IPS-15b (cell line): ENCODE data around the gene EPB41L3.

Experiments
- H3K27me3 ChIP-seq: one replicate; pipeline ENCODE4 v1.6.1; 2013; ENCODE audit warnings: low read length; ENCODE audit not compliant: control insufficient read depth, insufficient read depth
- H3K36me3 ChIP-seq: one replicate; pipeline ENCODE4 v1.6.1; 2013; ENCODE audit warnings: low read length; ENCODE audit not compliant: control insufficient read depth, insufficient read depth
- H3K4me1 ChIP-seq: one replicate; pipeline ENCODE4 v1.6.1; 2013; ENCODE audit warnings: mild to moderate bottlenecking, low read length; ENCODE audit not compliant: control insufficient read depth, insufficient read depth
- H3K4me3 ChIP-seq: one replicate; pipeline ENCODE4 v1.5.1; 2013; ENCODE audit warnings: low read depth, low read length
- H3K9ac ChIP-seq: one replicate; pipeline ENCODE4 v1.6.1; 2013; ENCODE audit warnings: low read depth, mild to moderate bottlenecking, low read length
- H3K9me3 ChIP-seq: one replicate; pipeline ENCODE4 v1.6.1; 2013; ENCODE audit warnings: mild to moderate bottlenecking, low read length; ENCODE audit not compliant: control insufficient read depth, insufficient read depth

Gene EPB41L3

GRCh38 chr18:5556310-5556974 is 12.6 kb upstream of the EPB41L3 start:
- Histone ChIP-seq H3K9me3 (no peaks in the 10 kb centered on the region), H3K4me3 (no peak overlapping the region), H3K4me1 (no peaks in the 10 kb centered on the region), H3K27me3 (no peaks in the 10 kb centered on the region), H3K36me3 (no peaks in the 10 kb centered on the region), H3K9ac (no peak overlapping the region)

GRCh38 chr18:5554629-5555028 is 10.8 kb upstream of the EPB41L3 start:
- Histone ChIP-seq H3K9ac (no peak overlapping the region), H3K9me3 (no peaks in the 10 kb centered on the region), H3K27me3 (no peaks in the 10 kb centered on the region), H3K4me3 (no peak overlapping the region), H3K4me1 (no peaks in the 10 kb centered on the region), H3K36me3 (no peaks in the 10 kb centered on the region)

- no peak overlapping the region for H3K9ac ChIP-seq
- no peak overlapping the region for H3K4me3 ChIP-seq
- peaks cover 4% of the 10 kb centered on the region for H3K4me1 ChIP-seq
- H3K9me3 ChIP-seq: no peaks in the 10 kb centered on the region
- H3K27me3 ChIP-seq: peaks cover 19% of the 10 kb centered on the region
- no peaks in the 10 kb centered on the region for H3K36me3 ChIP-seq
These were observed 2.9 kb upstream of the EPB41L3 start for GRCh38 chr18:5546660-5547059.

- H3K4me1 ChIP-seq: peaks cover 8% of the 10 kb centered on the region
- H3K4me3 ChIP-seq: peak overlapping the region; percentile 73
- no peaks in the 10 kb centered on the region for H3K9me3 ChIP-seq
- no peaks in the 10 kb centered on the region for H3K36me3 ChIP-seq
- H3K27me3 ChIP-seq: peaks cover 19% of the 10 kb centered on the region
- no peak overlapping the region for H3K9ac ChIP-seq
These were observed 639 bp downstream of the EPB41L3 start for GRCh38 chr18:5543036-5543680.

GRCh38 chr18:5542515-5543035 is 1.2 kb downstream of the EPB41L3 start:
- H3K27me3 ChIP-seq: peaks cover 19% of the 10 kb centered on the region
- peak overlapping the region; percentile 73 for H3K4me3 ChIP-seq
- no peaks in the 10 kb centered on the region for H3K36me3 ChIP-seq
- H3K4me1 ChIP-seq: peaks cover 8% of the 10 kb centered on the region
- no peaks in the 10 kb centered on the region for H3K9me3 ChIP-seq
- no peak overlapping the region for H3K9ac ChIP-seq

- H3K9me3 ChIP-seq: no peaks in the 10 kb centered on the region
- H3K9ac ChIP-seq: no peak overlapping the region
- H3K4me3 ChIP-seq: peak overlapping the region; percentile 73
- H3K27me3 ChIP-seq: peaks cover 19% of the 10 kb centered on the region
- H3K36me3 ChIP-seq: no peaks in the 10 kb centered on the region
- H3K4me1 ChIP-seq: peaks cover 8% of the 10 kb centered on the region
These were observed 2.2 kb downstream of the EPB41L3 start for GRCh38 chr18:5541644-5542043.

GRCh38 chr18:5539391-5539790 is 4.4 kb downstream of the EPB41L3 start:
- H3K27me3 ChIP-seq: peaks cover 8% of the 10 kb centered on the region

GRCh38 chr18:5538544-5538943 is 5.3 kb downstream of the EPB41L3 start:
- Histone ChIP-seq H3K36me3 (no peaks in the 10 kb centered on the region), H3K4me1 (peaks cover 8% of the 10 kb centered on the region)

More at GRCh38 chr18:5539391-5539790, 4.4 kb downstream of the EPB41L3 start:
- Histone ChIP-seq H3K9me3 (no peaks in the 10 kb centered on the region), H3K9ac (no peak overlapping the region), H3K36me3 (no peaks in the 10 kb centered on the region), H3K4me3 (no peak overlapping the region), H3K4me1 (peaks cover 8% of the 10 kb centered on the region)

GRCh38 chr18:5537860-5538259 is 5.9 kb downstream of the EPB41L3 start:
- Histone ChIP-seq H3K4me1 (peaks cover 8% of the 10 kb centered on the region), H3K4me3 (no peak overlapping the region), H3K9ac (no peak overlapping the region), H3K36me3 (no peaks in the 10 kb centered on the region), H3K27me3 (peaks cover 5% of the 10 kb centered on the region), H3K9me3 (no peaks in the 10 kb centered on the region)

More at GRCh38 chr18:5538544-5538943, 5.3 kb downstream of the EPB41L3 start:
- Histone ChIP-seq H3K27me3 (peaks cover 5% of the 10 kb centered on the region), H3K4me3 (no peak overlapping the region), H3K9me3 (no peaks in the 10 kb centered on the region), H3K9ac (no peak overlapping the region)

GRCh38 chr18:5534845-5535244 is 9.0 kb downstream of the EPB41L3 start:
- Histone ChIP-seq H3K9ac (no peak overlapping the region), H3K4me3 (no peak overlapping the region), H3K4me1 (peaks cover 4% of the 10 kb centered on the region), H3K9me3 (no peaks in the 10 kb centered on the region), H3K36me3 (no peaks in the 10 kb centered on the region), H3K27me3 (no peaks in the 10 kb centered on the region)

- Histone ChIP-seq H3K36me3 (no peaks in the 10 kb centered on the region), H3K9ac (no peak overlapping the region), H3K27me3 (no peaks in the 10 kb centered on the region), H3K4me1 (no peaks in the 10 kb centered on the region), H3K4me3 (no peak overlapping the region), H3K9me3 (no peaks in the 10 kb centered on the region)
These were observed 11.7 kb downstream of the EPB41L3 start for GRCh38 chr18:5532066-5532465.

GRCh38 chr18:5530629-5531178 is 13.1 kb downstream of the EPB41L3 start:
- H3K4me1 ChIP-seq: no peaks in the 10 kb centered on the region
- H3K36me3 ChIP-seq: no peaks in the 10 kb centered on the region
- no peaks in the 10 kb centered on the region for H3K9me3 ChIP-seq
- no peak overlapping the region for H3K4me3 ChIP-seq
- H3K27me3 ChIP-seq: no peaks in the 10 kb centered on the region
- no peak overlapping the region for H3K9ac ChIP-seq
